ENCODE data around the gene PLEKHG2. TPM values are rescaled to one million over a fixed set of nuclear protein-coding genes. Genes with fewer than 3 reads are reported as not detected.

The PLEKHG2 gene
- total and polyA plus RNA-seq, 11 donors = 8.9 to 38.5 (median 13.3) TPM

GRCh38 chr19:39411832-39412099 lies 703 bp upstream of the PLEKHG2 start:
- Histone ChIP-seq H3K27me3 (peaks cover 0 to 5% (median 0%) of the 10 kb centered on the region in 9 donors), H3K4me1 (peaks cover 7 to 60% (median 36%) of the 10 kb centered on the region in 12 donors), H3K9me3 (no peaks in the 10 kb centered on the region), H3K36me3 (peaks cover 3 to 27% (median 20%) of the 10 kb centered on the region in 9 donors), H3K27ac (peak overlapping the region; percentile 94 to 100 (median 99)), H3K4me3 (peak overlapping the region in 10 of 12 donors; percentile 10 to 100 (median 86))
- intact Hi-C loops (cut with DNase I) = loop anchor here in 8 of 10 donors (1.0 to 10.0 kb wide), 14 partner anchors 9 to 289 kb away; partner anchors contain the start of genes PAK4 (in 2 of the 8), RPS16 (in 2 of the 8), SAMD4B (in 2 of the 8) and EID2B (in 1 of the 8)
- DNase-seq = peak; percentile 88 to 94 (median 90)
- TF ChIP-seq, protein P1, sequence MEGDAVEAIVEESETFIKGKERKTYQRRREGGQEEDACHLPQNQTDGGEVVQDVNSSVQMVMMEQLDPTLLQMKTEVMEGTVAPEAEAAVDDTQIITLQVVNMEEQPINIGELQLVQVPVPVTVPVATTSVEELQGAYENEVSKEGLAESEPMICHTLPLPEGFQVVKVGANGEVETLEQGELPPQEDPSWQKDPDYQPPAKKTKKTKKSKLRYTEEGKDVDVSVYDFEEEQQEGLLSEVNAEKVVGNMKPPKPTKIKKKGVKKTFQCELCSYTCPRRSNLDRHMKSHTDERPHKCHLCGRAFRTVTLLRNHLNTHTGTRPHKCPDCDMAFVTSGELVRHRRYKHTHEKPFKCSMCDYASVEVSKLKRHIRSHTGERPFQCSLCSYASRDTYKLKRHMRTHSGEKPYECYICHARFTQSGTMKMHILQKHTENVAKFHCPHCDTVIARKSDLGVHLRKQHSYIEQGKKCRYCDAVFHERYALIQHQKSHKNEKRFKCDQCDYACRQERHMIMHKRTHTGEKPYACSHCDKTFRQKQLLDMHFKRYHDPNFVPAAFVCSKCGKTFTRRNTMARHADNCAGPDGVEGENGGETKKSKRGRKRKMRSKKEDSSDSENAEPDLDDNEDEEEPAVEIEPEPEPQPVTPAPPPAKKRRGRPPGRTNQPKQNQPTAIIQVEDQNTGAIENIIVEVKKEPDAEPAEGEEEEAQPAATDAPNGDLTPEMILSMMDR (IDR thresholded peaks at IDR 0.05) = peak; percentile 87 to 99 (median 94)
- no peak for TF ChIP-seq POLR2A (IDR thresholded peaks at IDR 0.05)
- WGBS, 4 donors = 0 to 1% (median 0%) methylated on average over 7 of the region's 7 CpGs
- ATAC-seq = peak; percentile 28 to 53 (median 36)

DNA sequence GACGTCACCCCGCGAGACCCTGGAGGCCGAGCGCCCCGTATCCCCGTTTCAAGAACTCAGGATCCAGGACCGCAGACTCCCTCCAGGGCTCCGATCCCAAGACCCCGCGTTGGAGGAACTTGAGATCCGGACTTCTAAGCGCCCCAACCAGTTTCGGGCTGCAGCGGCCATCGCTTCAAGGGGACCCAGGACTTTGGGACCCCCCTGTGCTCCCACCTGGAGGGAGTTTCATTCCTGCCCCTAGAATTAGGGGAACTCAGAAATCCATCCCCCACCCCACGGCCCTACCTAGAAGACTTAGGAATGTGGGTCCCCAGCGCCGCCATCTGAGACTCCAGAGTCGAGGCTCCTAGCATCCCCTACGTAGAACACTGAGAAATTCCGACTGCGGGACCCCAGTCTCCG lies 400 bp downstream of the PLEKHG2 start:
- no peak for TF ChIP-seq POLR2A (IDR thresholded peaks at IDR 0.05)
- TF ChIP-seq, protein P1 (IDR thresholded peaks at IDR 0.05) = peak in 4 of 12 donors; percentile 2 to 35 (median 20)
- intact Hi-C loops (cut with DNase I) = loop anchor here in 8 of 10 donors (1.0 to 10.0 kb wide), 12 partner anchors 16 to 291 kb away; partner anchors contain the start of genes PAK4 (in 2 of the 8), RPS16 (in 2 of the 8), SAMD4B (in 2 of the 8) and EID2B (in 1 of the 8)
- Histone ChIP-seq H3K27me3 (peaks cover 0 to 5% (median 0%) of the 10 kb centered on the region in 9 donors), H3K4me1 (peaks cover 7 to 67% (median 37%) of the 10 kb centered on the region in 12 donors), H3K4me3 (peak overlapping the region; percentile 61 to 100 (median 85)), H3K27ac (peak overlapping the region; percentile 74 to 100 (median 99)), H3K36me3 (peaks cover 3 to 33% (median 27%) of the 10 kb centered on the region in 9 donors), H3K9me3 (no peaks in the 10 kb centered on the region)
- ATAC-seq (no peak), DNase-seq (no peak)
- WGBS, 4 donors = 0% methylated on average over 20 to 24 of the region's 24 CpGs

DNA sequence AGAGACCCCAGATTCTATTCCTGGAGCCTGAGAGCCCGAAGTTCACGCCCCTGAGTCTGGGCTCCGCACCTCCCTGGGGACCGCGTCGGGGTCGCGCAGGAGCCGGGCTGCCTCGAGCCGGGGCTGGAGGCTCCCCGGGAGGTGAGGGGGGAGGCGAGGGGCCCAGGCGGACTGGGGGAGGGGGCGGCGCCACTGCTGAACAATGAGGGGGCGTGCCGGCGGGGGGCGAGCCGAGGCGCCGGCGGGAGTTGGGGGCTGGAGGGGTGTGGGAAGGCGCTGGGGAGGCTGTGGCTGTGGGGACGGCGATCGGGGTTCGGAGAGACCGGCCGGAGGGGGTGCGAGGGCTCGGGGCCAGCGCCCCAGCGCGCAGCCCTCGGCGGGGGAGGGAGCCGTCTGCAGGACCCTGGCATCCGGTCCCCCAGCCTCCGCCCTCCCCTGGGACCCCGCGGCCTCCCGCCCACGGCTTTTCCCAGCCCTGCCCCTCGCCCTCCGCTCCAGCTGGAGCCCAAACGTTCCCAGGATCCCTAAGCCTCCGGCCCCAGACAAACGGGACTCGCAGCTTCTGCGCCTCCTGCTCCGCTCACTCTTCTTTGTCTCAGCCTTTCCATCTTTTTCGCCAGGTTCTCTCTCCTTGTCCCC lies 922 bp downstream of the PLEKHG2 start:
- H3K27me3 ChIP-seq = peaks cover 0 to 5% (median 0%) of the 10 kb centered on the region in 9 donors
- ATAC-seq (peak in 2 of 4 donors; percentile 5), DNase-seq (peak; percentile 84 to 91 (median 88))
- H3K9me3 ChIP-seq = no peaks in the 10 kb centered on the region
- intact Hi-C loops (cut with DNase I) = loop anchor here in 7 of 10 donors (2.0 to 10.0 kb wide), 8 partner anchors 17 to 291 kb away; partner anchors contain the start of genes PAK4 (in 2 of the 7), EID2B (in 1 of the 7), RPS16 (in 1 of the 7) and SAMD4B (in 1 of the 7)
- TF ChIP-seq, protein P1 (IDR thresholded peaks at IDR 0.05) = no peak
- TF ChIP-seq POLR2A (IDR thresholded peaks at IDR 0.05) = no peak
- peaks cover 0 to 33% (median 27%) of the 10 kb centered on the region in 9 donors for H3K36me3 ChIP-seq
- peak overlapping the region; percentile 61 to 100 (median 85) for H3K4me3 ChIP-seq
- H3K27ac ChIP-seq = peak overlapping the region; percentile 74 to 100 (median 99)
- 1 to 8% (median 2%) methylated on average over 14 to 54 of the region's 54 CpGs for WGBS, 4 donors
- peaks cover 7 to 63% (median 35%) of the 10 kb centered on the region in 12 donors for H3K4me1 ChIP-seq
